MM.1S (cell line): ENCODE results near the gene PZP.

Source experiments
- DNase-seq: peaks from one replicate; pipeline ENCODE4 v3.0.0-alpha.2; 2015
- H2AFZ ChIP-seq: fragments of 300-600 bp; sonication (generic); 2 replicates; pipeline ENCODE4 v1.6.0; 2016; ENCODE audit warnings: antibody characterized with exemption, low read length
- H3F3A ChIP-seq: fragments of 300-600 bp; sonication (generic); 2 replicates; pipeline ENCODE4 v1.6.1; 2016; ENCODE audit warnings: mild to moderate bottlenecking, antibody characterized with exemption, low read length, moderate library complexity, mixed read lengths; ENCODE audit not compliant: insufficient read depth
- H3K27ac ChIP-seq: fragments of 300-600 bp; sonication (generic); 2 replicates; pipeline ENCODE4 v1.5.1; 2016; ENCODE audit warnings: mild to moderate bottlenecking, low read length
- H3K27me3 ChIP-seq: fragments of 300-600 bp; sonication (generic); replicated peaks from 2 replicates; pipeline ENCODE4 v1.6.0; 2016; ENCODE audit warnings: low read length; ENCODE audit not compliant: insufficient read depth
- H3K36me3 ChIP-seq: fragments of 300-600 bp; sonication (generic); replicated peaks from 2 replicates; pipeline ENCODE4 v1.6.1; 2016; ENCODE audit warnings: mild to moderate bottlenecking, low read length, mixed read lengths; ENCODE audit not compliant: insufficient read depth
- H3K4me1 ChIP-seq: fragments of 300-600 bp; sonication (generic); 2 replicates; pipeline ENCODE4 v1.6.1; 2016; ENCODE audit warnings: low read length, mixed read lengths
- H3K4me2 ChIP-seq: fragments of 300-600 bp; sonication (generic); 2 replicates; pipeline ENCODE4 v1.6.0; 2016; ENCODE audit warnings: low read depth, low read length
- H3K4me3 ChIP-seq: fragments of 300-600 bp; sonication (generic); 2 replicates; pipeline ENCODE4 v1.5.1; 2016; ENCODE audit warnings: low read length, mixed read lengths
- H3K79me2 ChIP-seq: fragments of 300-600 bp; sonication (generic); 2 replicates; pipeline ENCODE4 v1.6.1; 2016; ENCODE audit warnings: mixed run types, low read length, mixed read lengths
- H3K9ac ChIP-seq: fragments of 300-600 bp; sonication (generic); 2 replicates; pipeline ENCODE4 v1.6.1; 2016; ENCODE audit warnings: low read length, mixed read lengths
- H3K9me2 ChIP-seq: fragments of 300-600 bp; sonication (generic); replicated peaks from 2 replicates; pipeline ENCODE4 v1.6.1; 2016; ENCODE audit warnings: mild to moderate bottlenecking, low read length, mixed read lengths; ENCODE audit not compliant: insufficient read depth
- H3K9me3 ChIP-seq: fragments of 300-600 bp; sonication (generic); replicated peaks from 2 replicates; pipeline ENCODE4 v1.6.1; 2016; ENCODE audit warnings: mild to moderate bottlenecking, low read length, mixed read lengths; ENCODE audit not compliant: insufficient read depth
- H4K20me1 ChIP-seq: fragments of 300-600 bp; sonication (generic); 2 replicates; pipeline ENCODE4 v1.6.1; 2016; ENCODE audit warnings: mild to moderate bottlenecking, low read length, moderate library complexity, mixed read lengths; ENCODE audit not compliant: insufficient read depth
- CTCF ChIP-seq: fragments of 300-600 bp; sonication (generic); IDR thresholded peaks from 2 replicates; pipeline ENCODE4 v1.5.1; 2016; ENCODE audit warnings: antibody characterized with exemption, low read length, mixed read lengths
- EZH2 ChIP-seq: fragments of 300-600 bp; sonication (generic); optimal IDR thresholded peaks from 2 replicates; pipeline ENCODE3; 2017; ENCODE audit warnings: low read depth, mild to moderate bottlenecking, antibody characterized with exemption, low read length, mixed read lengths
- EZH2phosphoT487 ChIP-seq: fragments of 300-600 bp; sonication (generic); IDR thresholded peaks from 2 replicates; pipeline ENCODE4 v1.6.1; 2018; ENCODE audit warnings: antibody characterized with exemption, low read length

The PZP gene

GRCh38 chr12:9106067-9106466 lies 102.1 kb downstream of the PZP start:
- no peaks in the 10 kb centered on the region for H3K79me2 ChIP-seq
- no peak overlapping the region for H3K4me2 ChIP-seq
- no peak for TF ChIP-seq CTCF
- no peak for TF ChIP-seq EZH2phosphoT487
- TF ChIP-seq EZH2: no peak
- H3K9me2 ChIP-seq: no peaks in the 10 kb centered on the region
- H3K36me3 ChIP-seq: no peaks in the 10 kb centered on the region
- no peaks in the 10 kb centered on the region for H3K9me3 ChIP-seq
- H3K27me3 ChIP-seq: no peaks in the 10 kb centered on the region
- H3K27ac ChIP-seq: no peak overlapping the region
- no peaks in the 10 kb centered on the region for H3K4me1 ChIP-seq
- H4K20me1 ChIP-seq: no peaks in the 10 kb centered on the region
- no peak overlapping the region for H3K4me3 ChIP-seq
- no peaks in the 10 kb centered on the region for H3F3A ChIP-seq
- H2AFZ ChIP-seq: no peak overlapping the region
- no peak overlapping the region for H3K9ac ChIP-seq
- DNase-seq: no peak

GRCh38 chr12:9104767-9105423 lies 103.3 kb downstream of the PZP start:
- Histone ChIP-seq H4K20me1 (no peaks in the 10 kb centered on the region), H3K9ac (no peak overlapping the region), H3K4me2 (no peak overlapping the region), H3K4me3 (no peak overlapping the region), H3K79me2 (no peaks in the 10 kb centered on the region), H3K27ac (no peak overlapping the region), H3F3A (no peaks in the 10 kb centered on the region), H3K36me3 (no peaks in the 10 kb centered on the region), H2AFZ (no peak overlapping the region), H3K9me3 (no peaks in the 10 kb centered on the region), H3K27me3 (no peaks in the 10 kb centered on the region), H3K9me2 (no peaks in the 10 kb centered on the region), H3K4me1 (no peaks in the 10 kb centered on the region)
- DNase-seq: no peak
- TF ChIP-seq CTCF: no peak
- TF ChIP-seq EZH2phosphoT487: no peak
- TF ChIP-seq EZH2: no peak

- no peak for TF ChIP-seq CTCF
- TF ChIP-seq EZH2: no peak
- no peak for TF ChIP-seq EZH2phosphoT487
- Histone ChIP-seq H3K27ac (no peak overlapping the region), H3K4me2 (no peak overlapping the region), H3K36me3 (no peaks in the 10 kb centered on the region), H3K9me2 (no peaks in the 10 kb centered on the region), H3K9me3 (no peaks in the 10 kb centered on the region), H3K79me2 (no peaks in the 10 kb centered on the region), H4K20me1 (no peaks in the 10 kb centered on the region), H3K27me3 (no peaks in the 10 kb centered on the region), H3K4me3 (no peak overlapping the region), H3K9ac (no peak overlapping the region), H3K4me1 (no peaks in the 10 kb centered on the region), H3F3A (no peaks in the 10 kb centered on the region), H2AFZ (no peak overlapping the region)
- DNase-seq: no peak
Measured at GRCh38 chr12:9104087-9104486, 104.1 kb downstream of the PZP start.
